T-cell (primary cell): ENCODE measurements around the gene ERC2. TPM values are rescaled to one million over a fixed set of nuclear protein-coding genes. Genes with fewer than 3 reads are reported as not detected.

Source experiments
- ATAC-seq, 4 experiments: fragments of 200-7000 bp in 3 of 4; fragments of 150-1000 bp in 1 of 4; cut with Tn5 transposase; replicated peaks in 1 of 4; 1 replicate in 3 of 4; 2 replicates in 1 of 4; pipeline ENCODE4 v1.10.0; 2021; ENCODE audit warnings: moderate library complexity in 3 of 4, mild to moderate bottlenecking in 2 of 4, moderate number of reproducible peaks in 1 of 4
- CTCF ChIA-PET, 2 donors: fragments of 300-600 bp; sonication (Branson Sonifier 250); formaldehyde crosslinking; loops; one replicate each; lab custom pipeline; 2022; ENCODE audit warnings: antibody characterized with exemption in 2 of 2; lab: Charles Lee
- POLR2A ChIA-PET, 2 donors: fragments of 300-600 bp; sonication (Branson Sonifier 250); formaldehyde crosslinking; loops; one replicate each; lab custom pipeline; 2022; ENCODE audit warnings: antibody characterized with exemption in 2 of 2; lab: Charles Lee
- DNase-seq, 35 experiments: peaks; one replicate each; pipeline versions ENCODE4 v3.0.0 to v3.0.0-alpha.2; 2013 to 2023
- H3K27ac ChIP-seq: one replicate; pipeline ENCODE4 v1.5.1; 2013; ENCODE audit warnings: low read length
- H3K27me3 ChIP-seq, 2 experiments: replicated peaks in 1 of 2; 1 replicate in 1 of 2; 2 replicates in 1 of 2; pipeline versions ENCODE4 v1.6.1 to v1.7.0; 2013; ENCODE audit warnings: low read length in 1 of 2, mixed read lengths in 1 of 2; ENCODE audit not compliant: control insufficient read depth in 2 of 2, insufficient read depth in 2 of 2; ENCODE audit errors: extremely low read depth in 1 of 2
- H3K36me3 ChIP-seq, 2 donors: 1 replicate in 1 of 2; 2 replicates in 1 of 2; pipeline versions ENCODE4 v1.6.1 to v1.7.0; 2013; ENCODE audit warnings: low read length in 1 of 2; ENCODE audit not compliant: control insufficient read depth in 2 of 2, insufficient read depth in 1 of 2; ENCODE audit errors: extremely low read depth in 1 of 2
- H3K4me1 ChIP-seq, 2 experiments: 1 replicate in 1 of 2; 2 replicates in 1 of 2; pipeline versions ENCODE4 v1.6.1 to v1.7.0; 2013; ENCODE audit warnings: low read length in 2 of 2, mixed read lengths in 1 of 2; ENCODE audit not compliant: insufficient read depth in 2 of 2, control insufficient read depth in 1 of 2; ENCODE audit errors: extremely low read depth in 1 of 2
- H3K4me3 ChIP-seq, 2 donors: 1 replicate in 1 of 2; 2 replicates in 1 of 2; pipeline versions ENCODE4 v1.5.1 to v1.7.0; 2013; ENCODE audit warnings: mild to moderate bottlenecking in 2 of 2, low read length in 1 of 2, moderate library complexity in 1 of 2; ENCODE audit not compliant: control insufficient read depth in 1 of 2; ENCODE audit errors: extremely low read depth in 1 of 2
- H3K9me3 ChIP-seq: 2 replicates; pipeline ENCODE4 v1.7.0; 2013
- H3K27ac Mint-ChIP-seq, 2 donors: one replicate each; pipeline ENCODE4 v1.8.0; 2020 to 2021; ENCODE audit warnings: mild to moderate bottlenecking in 2 of 2, mixed read lengths in 2 of 2
- H3K27me3 Mint-ChIP-seq, 2 donors: one replicate each; pipeline ENCODE4 v1.8.0; 2021 to 2022; ENCODE audit warnings: mixed read lengths in 2 of 2
- H3K36me3 Mint-ChIP-seq: one replicate; pipeline ENCODE4 v1.8.0; 2021; ENCODE audit warnings: mixed read lengths
- H3K4me1 Mint-ChIP-seq, 3 donors: one replicate each; pipeline ENCODE4 v1.8.0; 2020 to 2022; ENCODE audit warnings: mixed read lengths in 3 of 3, mild to moderate bottlenecking in 1 of 3
- H3K4me3 Mint-ChIP-seq, 3 donors: one replicate each; pipeline ENCODE4 v1.8.0; 2020 to 2022; ENCODE audit warnings: mild to moderate bottlenecking in 3 of 3, mixed read lengths in 3 of 3, moderate library complexity in 3 of 3
- H3K9me3 Mint-ChIP-seq, 3 donors: one replicate each; pipeline ENCODE4 v1.8.0; 2020 to 2022; ENCODE audit warnings: mixed read lengths in 3 of 3
- WGBS: methylation state at CpG from one replicate; pipeline ENCODE4 v1.1.5; 2013; ENCODE audit warnings: missing lambda C conversion rate; ENCODE audit not compliant: insufficient coverage; 5-methylcytosine and 5-hydroxymethylcytosine counted together
- total RNA-seq, 35 experiments: library from RNA in 6 of 35; stranded (reverse) in 6 of 35; fragments of 120-200 nt in 1 of 35; gene quantifications; one replicate each; pipeline versions ENCODE4 v1.2.1 to v1.2.4 and lab custom pipeline; 2013 to 2026

The ERC2 gene
- total RNA-seq, 5 donors from 2014 or later (not counting 1 experiment from before 2014, with no cell fraction given) = not detected

- 83% methylated on average over 1 of the region's 1 CpG for WGBS
- Histone ChIP-seq H3K27me3 (peaks cover 0 to 3% of the 10 kb centered on the region in 2 experiments), H3K4me1 (no peaks in the 10 kb centered on the region), H3K27ac (no peak overlapping the region), H3K36me3 (no peaks in the 10 kb centered on the region), H3K9me3 (no peaks in the 10 kb centered on the region), H3K4me3 (no peak overlapping the region)
- no peak for ATAC-seq
- no peaks in the 10 kb centered on the region for H3K36me3 Mint-ChIP-seq
- peaks cover 0 to 8% of the 10 kb centered on the region in 2 donors for H3K27me3 Mint-ChIP-seq
- ChIA-PET CTCF (no interaction called here), POLR2A (no interaction called here)
- H3K9me3 Mint-ChIP-seq = peaks cover 0 to 4% (median 0%) of the 10 kb centered on the region in 3 donors
- no peak overlapping the region for H3K27ac Mint-ChIP-seq
- DNase-seq = no peak
- H3K4me3 Mint-ChIP-seq = no peak overlapping the region
- no peaks in the 10 kb centered on the region for H3K4me1 Mint-ChIP-seq
These were observed 282.4 kb downstream of the ERC2 start for GRCh38 chr3:56185827-56186226.

DNA sequence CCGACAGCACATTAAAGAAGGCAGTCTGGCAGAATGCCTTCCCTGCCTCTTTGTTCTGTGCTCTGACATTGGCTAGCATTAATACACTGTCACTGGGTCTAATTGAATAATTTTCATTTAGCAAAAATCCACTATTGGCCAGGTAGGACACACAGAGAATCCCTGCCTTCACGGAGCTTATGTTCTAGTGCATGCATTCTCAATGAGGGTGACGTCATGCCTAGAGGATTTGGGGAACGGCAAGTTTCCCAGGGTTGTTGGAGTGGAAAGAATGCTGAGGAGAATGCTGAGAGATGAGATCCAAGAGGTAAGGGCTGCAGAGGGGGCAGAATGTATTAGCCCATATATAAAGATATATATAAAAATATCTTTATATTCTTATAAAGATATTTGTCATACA is 284.7 kb downstream of the ERC2 start:
- DNase-seq (no peak), ATAC-seq (no peak)
- no CpG with 5 or more reads among the region's 4 CpGs for WGBS
- Mint-ChIP-seq H3K9me3 (peaks cover 0 to 16% (median 0%) of the 10 kb centered on the region in 3 donors), H3K27me3 (peaks cover 0 to 15% of the 10 kb centered on the region in 2 donors), H3K4me3 (no peak overlapping the region), H3K4me1 (no peaks in the 10 kb centered on the region), H3K36me3 (no peaks in the 10 kb centered on the region), H3K27ac (no peak overlapping the region)
- no peaks in the 10 kb centered on the region for H3K9me3 ChIP-seq
- ChIA-PET POLR2A (no interaction called here), CTCF (no interaction called here)
- no peak overlapping the region for H3K27ac ChIP-seq
- H3K4me1 ChIP-seq = no peaks in the 10 kb centered on the region
- no peak overlapping the region for H3K4me3 ChIP-seq
- H3K36me3 ChIP-seq = no peaks in the 10 kb centered on the region
- no peaks in the 10 kb centered on the region for H3K27me3 ChIP-seq

DNA sequence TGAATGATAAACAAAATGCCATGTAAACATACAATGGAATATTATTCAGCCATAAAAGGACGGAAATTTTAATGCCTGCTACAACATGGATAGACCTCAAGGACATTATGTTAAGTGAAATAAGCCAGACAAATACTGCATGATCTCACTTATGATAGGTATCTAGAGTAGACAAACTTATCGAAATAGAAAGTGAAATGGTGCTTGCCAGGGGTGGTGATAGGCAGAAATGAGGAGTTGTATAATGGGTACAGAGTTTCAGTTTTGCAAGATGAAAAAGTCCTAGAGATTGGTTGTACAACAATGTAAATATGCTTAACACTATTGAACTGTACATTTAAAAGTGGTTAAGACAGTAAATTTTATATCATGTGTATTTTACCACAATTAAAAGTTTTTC is 287.8 kb downstream of the ERC2 start:
- Histone ChIP-seq H3K4me3 (no peak overlapping the region), H3K27ac (no peak overlapping the region), H3K36me3 (no peaks in the 10 kb centered on the region), H3K27me3 (no peaks in the 10 kb centered on the region), H3K4me1 (no peaks in the 10 kb centered on the region), H3K9me3 (no peaks in the 10 kb centered on the region)
- DNase-seq (no peak), ATAC-seq (no peak)
- H3K9me3 Mint-ChIP-seq = peaks cover 0 to 17% (median 0%) of the 10 kb centered on the region in 3 donors
- no peak overlapping the region for H3K4me3 Mint-ChIP-seq
- CTCF ChIA-PET = no interaction called here
- peaks cover 0 to 15% of the 10 kb centered on the region in 2 donors for H3K27me3 Mint-ChIP-seq
- WGBS = no CpG with 5 or more reads among the region's 2 CpGs
- H3K27ac Mint-ChIP-seq = no peak overlapping the region
- no peaks in the 10 kb centered on the region for H3K36me3 Mint-ChIP-seq
- H3K4me1 Mint-ChIP-seq = no peaks in the 10 kb centered on the region
- POLR2A ChIA-PET = no interaction called here

GRCh38 chr3:56173601-56174000 is 294.7 kb downstream of the ERC2 start:
- CTCF ChIA-PET = no interaction called here
- no peaks in the 10 kb centered on the region for H3K36me3 Mint-ChIP-seq
- 92% methylated on average over 5 of the region's 7 CpGs for WGBS

DNA sequence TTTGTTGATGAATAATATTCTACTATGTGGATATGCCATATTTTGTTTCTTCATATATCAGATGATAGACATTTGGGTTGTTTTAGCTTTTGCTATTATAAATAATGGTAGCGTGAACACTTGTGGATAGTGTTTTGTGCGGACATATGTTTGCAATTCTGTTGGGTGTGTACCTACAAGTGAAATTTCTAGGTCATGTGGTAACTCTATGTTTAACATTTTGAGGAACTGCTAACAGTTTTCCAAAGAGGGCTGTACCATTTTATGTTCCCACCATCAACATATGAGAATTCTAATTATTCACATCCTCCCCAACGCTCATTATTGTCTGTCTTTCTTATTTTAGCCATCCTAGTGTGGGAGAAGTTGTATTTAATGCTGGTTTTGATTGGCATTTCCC is 303.8 kb downstream of the ERC2 start:
- ATAC-seq (no peak), DNase-seq (no peak)
- H3K4me1 ChIP-seq = no peaks in the 10 kb centered on the region
- H3K36me3 ChIP-seq = no peaks in the 10 kb centered on the region
- Mint-ChIP-seq H3K4me1 (no peaks in the 10 kb centered on the region), H3K9me3 (peaks cover 5 to 17% (median 5%) of the 10 kb centered on the region in 3 donors), H3K27me3 (peaks cover 0 to 10% of the 10 kb centered on the region in 2 donors), H3K36me3 (no peaks in the 10 kb centered on the region), H3K4me3 (no peak overlapping the region), H3K27ac (no peak overlapping the region)
- ChIA-PET CTCF (no interaction called here), POLR2A (no interaction called here)
- no peaks in the 10 kb centered on the region for H3K27me3 ChIP-seq
- H3K27ac ChIP-seq = no peak overlapping the region
- WGBS = no CpG with 5 or more reads among the region's 3 CpGs
- H3K9me3 ChIP-seq = no peaks in the 10 kb centered on the region
- no peak overlapping the region for H3K4me3 ChIP-seq

More at GRCh38 chr3:56173601-56174000, 294.7 kb downstream of the ERC2 start:
- DNase-seq (no peak), ATAC-seq (no peak)
- Mint-ChIP-seq H3K4me1 (no peaks in the 10 kb centered on the region), H3K27me3 (peaks cover 7 to 17% of the 10 kb centered on the region in 2 donors), H3K9me3 (peaks cover 0 to 2% (median 0%) of the 10 kb centered on the region in 3 donors), H3K4me3 (no peak overlapping the region), H3K27ac (no peak overlapping the region)
- no peaks in the 10 kb centered on the region for H3K36me3 ChIP-seq
- POLR2A ChIA-PET = no interaction called here
- H3K9me3 ChIP-seq = no peaks in the 10 kb centered on the region
- H3K4me3 ChIP-seq = no peak overlapping the region
- H3K4me1 ChIP-seq = no peaks in the 10 kb centered on the region
- H3K27me3 ChIP-seq = peaks cover 0 to 5% of the 10 kb centered on the region in 2 experiments
- no peak overlapping the region for H3K27ac ChIP-seq

DNA sequence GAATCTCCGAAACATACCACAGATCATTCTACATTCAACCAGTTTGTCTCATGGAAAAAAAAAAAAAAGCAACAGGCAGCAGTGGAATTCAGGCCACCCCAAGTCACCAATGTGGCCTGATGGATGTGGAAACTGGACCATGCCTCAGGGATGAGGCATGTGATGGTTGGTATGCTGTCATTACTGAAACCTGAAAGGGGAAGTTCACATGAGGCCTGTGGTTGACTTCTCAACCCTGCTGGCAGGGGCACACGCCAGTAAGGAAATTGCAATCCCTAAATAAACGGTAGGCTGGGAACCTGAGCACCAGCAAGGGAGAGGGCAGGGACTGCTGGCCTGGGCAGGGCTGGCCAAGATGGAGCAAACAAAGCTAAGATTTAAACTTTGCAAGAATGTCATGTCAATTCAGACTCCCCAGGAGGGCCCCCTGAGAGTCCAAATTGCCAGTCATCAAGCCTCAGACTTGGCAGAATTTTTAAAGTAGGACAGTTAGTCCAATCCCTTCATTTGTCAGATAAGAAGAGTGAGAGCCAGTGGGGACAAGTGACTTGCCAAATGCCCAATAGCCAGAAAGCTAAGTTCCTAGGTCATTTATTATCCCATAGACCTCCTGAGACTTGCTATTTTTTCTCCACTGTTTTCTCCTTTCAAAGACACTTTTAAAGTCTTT is 310.4 kb downstream of the ERC2 start:
- no peaks in the 10 kb centered on the region for H3K36me3 Mint-ChIP-seq
- H3K27ac ChIP-seq = no peak overlapping the region
- no peak overlapping the region for H3K4me3 Mint-ChIP-seq
- peaks cover 5 to 10% (median 8%) of the 10 kb centered on the region in 3 donors for H3K9me3 Mint-ChIP-seq
- ATAC-seq (no peak), DNase-seq (peak in 1 of 35 experiments; percentile 3)
- POLR2A ChIA-PET = no interaction called here
- H3K27me3 ChIP-seq = no peaks in the 10 kb centered on the region
- WGBS = 11% methylated on average over 3 of the region's 3 CpGs
- H3K9me3 ChIP-seq = no peaks in the 10 kb centered on the region
- H3K27ac Mint-ChIP-seq = no peak overlapping the region
- H3K4me1 Mint-ChIP-seq = no peaks in the 10 kb centered on the region
- peaks cover 0 to 3% of the 10 kb centered on the region in 2 donors for H3K27me3 Mint-ChIP-seq
- CTCF ChIA-PET = no interaction called here
- no peaks in the 10 kb centered on the region for H3K36me3 ChIP-seq
- no peak overlapping the region for H3K4me3 ChIP-seq
- H3K4me1 ChIP-seq = no peaks in the 10 kb centered on the region
